GM12864 (cell line): ENCODE results near the gene CADM1.

Experiments used
- DNase-seq: peaks from one replicate; pipeline ENCODE4 v3.0.0-alpha.2; 2011; ENCODE audit warnings: low read depth
- H3K4me3 ChIP-seq: 2 replicates; pipeline ENCODE4 v1.5.1; 2011; ENCODE audit warnings: mild to moderate bottlenecking, low read depth, low read length, control low read depth
- CTCF ChIP-seq: IDR thresholded peaks from 2 replicates; pipeline ENCODE4 v1.5.1; 2011; ENCODE audit warnings: low read depth, mild to moderate bottlenecking, moderate library complexity, low read length, control low read depth, inconsistent platforms; ENCODE audit errors: missing control alignments

Gene CADM1

DNA sequence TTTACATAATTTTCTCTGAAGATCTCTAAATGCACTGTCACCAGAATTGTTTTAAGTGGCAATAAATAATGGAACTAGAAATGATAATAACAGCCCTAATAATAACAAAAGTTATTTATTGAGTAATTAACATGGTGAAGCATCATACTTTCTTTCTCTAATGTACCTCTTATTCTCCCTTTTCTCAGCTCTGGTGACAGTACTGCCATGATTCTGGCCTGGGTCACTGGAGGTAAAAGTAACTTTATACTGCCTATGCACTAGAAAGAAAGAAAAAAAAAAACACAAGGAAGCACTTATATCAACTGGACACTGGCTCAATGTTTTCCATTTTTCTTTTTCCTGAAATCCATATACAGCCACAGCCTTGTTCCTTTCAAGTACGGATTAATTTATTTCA, 43.7 kb downstream of the CADM1 start:
- no peak overlapping the region for H3K4me3 ChIP-seq
- no peak for TF ChIP-seq CTCF
- DNase-seq: no peak

GRCh38 chr11:115459563-115459962, 44.7 kb downstream of the CADM1 start:
- no peak for TF ChIP-seq CTCF
- DNase-seq: no peak
- no peak overlapping the region for H3K4me3 ChIP-seq

DNA sequence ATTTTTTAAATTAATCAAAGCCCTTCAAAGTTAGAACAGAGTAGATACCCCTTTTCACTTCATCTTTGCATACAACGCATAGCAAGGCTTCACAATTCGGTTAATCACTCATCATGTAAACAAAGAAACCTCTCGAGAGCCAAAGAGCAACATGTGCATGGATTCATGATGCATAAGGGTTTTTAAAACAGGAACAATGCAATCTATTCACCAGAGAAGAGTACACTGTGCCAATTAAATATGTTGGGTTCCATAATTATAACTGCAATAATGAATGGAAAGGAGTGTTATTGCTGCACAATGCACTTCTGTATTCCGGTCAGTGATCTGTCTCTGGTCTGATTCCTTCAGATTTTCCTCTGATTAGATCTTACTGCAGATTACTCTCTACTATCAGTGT, 45.3 kb downstream of the CADM1 start:
- no peak for DNase-seq
- TF ChIP-seq CTCF: no peak
- no peak overlapping the region for H3K4me3 ChIP-seq

DNA sequence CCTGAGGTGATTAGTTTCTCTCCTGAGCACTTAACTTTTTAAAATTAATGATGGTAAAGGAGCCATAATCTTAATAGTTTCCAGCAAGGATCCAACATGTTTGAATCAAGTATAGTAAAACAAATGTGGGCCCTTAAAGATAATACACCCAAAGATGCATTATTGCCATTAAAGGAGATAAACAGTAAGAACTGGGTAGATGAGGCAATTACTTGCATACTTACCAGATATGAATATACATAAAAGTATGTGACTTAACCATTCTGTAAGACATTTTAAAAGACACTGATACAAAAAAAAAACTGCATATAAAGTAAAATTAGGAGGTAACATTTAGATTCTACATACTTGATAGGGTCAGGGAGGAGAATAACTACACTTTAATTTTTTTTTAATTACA, 48.2 kb downstream of the CADM1 start:
- TF ChIP-seq CTCF: no peak
- H3K4me3 ChIP-seq: no peak overlapping the region
- DNase-seq: no peak

DNA sequence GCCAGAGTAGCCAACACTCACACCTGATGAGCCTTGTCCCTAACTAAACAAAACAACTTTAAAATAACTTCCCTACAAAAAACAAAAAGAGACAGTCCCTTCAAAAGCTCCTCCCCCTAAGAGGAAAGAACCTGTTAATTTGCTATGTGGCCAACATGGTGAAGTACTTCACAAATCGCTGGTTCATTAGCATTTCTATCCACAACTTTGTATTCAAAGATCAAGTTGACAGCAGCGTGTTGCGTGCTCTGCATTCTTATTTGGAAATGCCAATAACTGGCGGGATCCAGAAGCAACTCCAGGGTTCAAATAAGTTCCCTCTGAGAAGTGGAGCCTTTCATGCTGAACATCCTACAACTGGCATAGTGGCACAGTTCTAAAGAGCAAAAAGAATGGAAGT, 48.6 kb downstream of the CADM1 start:
- DNase-seq: no peak
- TF ChIP-seq CTCF: no peak

DNA sequence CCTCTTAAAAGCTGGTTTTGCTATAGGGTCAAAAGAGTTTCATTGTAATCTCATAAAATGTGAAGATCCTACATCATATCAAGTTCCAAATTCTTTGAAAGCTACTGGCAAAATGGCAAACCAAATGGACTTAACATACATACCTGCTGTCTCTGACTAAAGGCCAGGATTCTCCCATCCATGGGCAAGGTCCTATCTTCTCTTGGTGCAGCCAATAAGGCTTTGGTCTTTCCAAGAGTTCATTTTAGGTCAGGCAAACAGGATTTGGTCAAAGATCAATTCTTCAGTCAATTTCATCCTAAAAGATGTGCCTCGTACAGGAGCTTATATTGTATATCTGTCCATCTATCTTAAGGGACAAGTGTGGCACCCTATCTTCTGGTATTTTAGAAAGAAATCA, 49.7 kb downstream of the CADM1 start:
- no peak for TF ChIP-seq CTCF
- no peak for DNase-seq
- H3K4me3 ChIP-seq: no peak overlapping the region

More for the DNA sequence above, 48.6 kb downstream of the CADM1 start:
- no peak overlapping the region for H3K4me3 ChIP-seq

DNA sequence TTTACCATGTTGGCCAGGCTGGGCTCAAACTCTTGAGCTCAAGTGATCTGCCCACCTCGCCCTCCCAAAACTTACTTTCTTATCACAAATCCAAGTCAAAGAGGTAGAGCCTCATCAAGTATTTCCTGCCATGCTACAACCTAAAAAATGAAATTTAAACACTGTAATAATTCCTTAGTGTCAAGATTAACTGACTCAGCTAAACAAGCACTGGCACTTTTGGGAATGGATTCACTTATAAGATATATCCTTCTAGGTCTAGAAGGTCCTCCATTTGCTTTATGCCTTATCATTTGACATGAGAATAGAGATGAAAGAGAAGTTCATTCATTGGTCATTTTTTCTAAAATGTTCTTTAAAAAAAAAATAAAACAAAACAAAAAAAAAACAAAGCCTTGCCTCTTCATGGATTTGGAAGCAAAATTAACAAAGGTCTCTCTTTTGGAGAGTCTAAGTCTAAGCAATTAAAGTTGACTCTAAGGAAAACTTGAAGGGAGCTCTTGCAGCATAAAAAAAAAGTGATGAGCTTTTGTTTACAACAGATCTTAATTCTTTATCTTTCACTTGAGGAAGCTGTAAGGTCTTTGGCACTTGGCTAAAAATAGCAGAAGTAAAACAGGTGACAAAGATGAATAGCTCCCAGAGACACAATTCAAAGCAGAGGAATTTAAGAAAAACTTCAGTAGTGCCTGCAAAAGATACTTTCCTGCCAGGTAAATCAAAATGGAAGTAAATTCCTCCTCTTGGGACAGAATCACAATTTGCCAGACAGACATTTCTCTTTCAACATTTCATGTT, 50.3 kb downstream of the CADM1 start:
- no peak for DNase-seq
- no peak overlapping the region for H3K4me3 ChIP-seq
- TF ChIP-seq CTCF: no peak
